Activated CD4-positive, alpha-beta T cell treated with anti-CD3 and anti-CD28 coated beads for 4 hours (primary cell): Measurements from ENCODE around the gene RYR1.
"Not testable (repeated sequence)": the region's sequence is repeated elsewhere in the genome, so short reads cannot be mapped to it uniquely, and the experiment has no call there.

Experiments
- DNase-seq, 2 donors: peaks; one replicate each; pipeline ENCODE4 v3.0.0-alpha.2; 2020

RYR1 gene

GRCh38 chr19:38496116-38496515, 62.6 kb downstream of the RYR1 start:
- no peak for DNase-seq

GRCh38 chr19:38496603-38497487, 63.4 kb downstream of the RYR1 start:
- DNase-seq, result no peak

GRCh38 chr19:38497907-38498306, 64.4 kb downstream of the RYR1 start:
- no peak for DNase-seq

- DNase-seq, result no peak
Observed at GRCh38 chr19:38499532-38499931, 66.0 kb downstream of the RYR1 start.

GRCh38 chr19:38500450-38500849, 67.0 kb downstream of the RYR1 start:
- DNase-seq, result no peak

- DNase-seq, result no peak
Observed at GRCh38 chr19:38502410-38503076, 69.1 kb downstream of the RYR1 start.

- DNase-seq, result no peak
Observed at GRCh38 chr19:38503077-38503410, 69.6 kb downstream of the RYR1 start.

- no peak for DNase-seq
Observed at GRCh38 chr19:38505958-38506357, 72.5 kb downstream of the RYR1 start.

GRCh38 chr19:38506375-38506722, 72.9 kb downstream of the RYR1 start:
- no peak for DNase-seq

GRCh38 chr19:38506723-38507550, 73.4 kb downstream of the RYR1 start:
- DNase-seq, result peak in 1 of 2 donors; percentile 80

- no peak for DNase-seq
Observed at GRCh38 chr19:38507551-38508127, 74.1 kb downstream of the RYR1 start.

- DNase-seq, result no peak
Observed at GRCh38 chr19:38508507-38508906, 75.0 kb downstream of the RYR1 start.

- no peak for DNase-seq
Observed at GRCh38 chr19:38509027-38509426, 75.5 kb downstream of the RYR1 start.

- DNase-seq, result no peak
Observed at GRCh38 chr19:38511074-38511708, 77.7 kb downstream of the RYR1 start.

GRCh38 chr19:38512277-38512676, 78.8 kb downstream of the RYR1 start:
- DNase-seq, result no peak

- not testable (repeated sequence) for DNase-seq
Observed at GRCh38 chr19:38513156-38513555, 79.7 kb downstream of the RYR1 start.

- no peak for DNase-seq
Observed at GRCh38 chr19:38513762-38514167, 80.3 kb downstream of the RYR1 start.

GRCh38 chr19:38514812-38515633, 81.5 kb downstream of the RYR1 start:
- DNase-seq, result peak; percentile 76

- DNase-seq, result no peak
Observed at GRCh38 chr19:38515896-38516295, 82.4 kb downstream of the RYR1 start.

GRCh38 chr19:38516802-38517201, 83.3 kb downstream of the RYR1 start:
- no peak for DNase-seq

- DNase-seq, result no peak
Observed at GRCh38 chr19:38517321-38517720, 83.8 kb downstream of the RYR1 start.

GRCh38 chr19:38517980-38518379, 84.5 kb downstream of the RYR1 start:
- not testable (repeated sequence) for DNase-seq
